ENCODE data around the gene NFATC3.

NFATC3 gene

DNA sequence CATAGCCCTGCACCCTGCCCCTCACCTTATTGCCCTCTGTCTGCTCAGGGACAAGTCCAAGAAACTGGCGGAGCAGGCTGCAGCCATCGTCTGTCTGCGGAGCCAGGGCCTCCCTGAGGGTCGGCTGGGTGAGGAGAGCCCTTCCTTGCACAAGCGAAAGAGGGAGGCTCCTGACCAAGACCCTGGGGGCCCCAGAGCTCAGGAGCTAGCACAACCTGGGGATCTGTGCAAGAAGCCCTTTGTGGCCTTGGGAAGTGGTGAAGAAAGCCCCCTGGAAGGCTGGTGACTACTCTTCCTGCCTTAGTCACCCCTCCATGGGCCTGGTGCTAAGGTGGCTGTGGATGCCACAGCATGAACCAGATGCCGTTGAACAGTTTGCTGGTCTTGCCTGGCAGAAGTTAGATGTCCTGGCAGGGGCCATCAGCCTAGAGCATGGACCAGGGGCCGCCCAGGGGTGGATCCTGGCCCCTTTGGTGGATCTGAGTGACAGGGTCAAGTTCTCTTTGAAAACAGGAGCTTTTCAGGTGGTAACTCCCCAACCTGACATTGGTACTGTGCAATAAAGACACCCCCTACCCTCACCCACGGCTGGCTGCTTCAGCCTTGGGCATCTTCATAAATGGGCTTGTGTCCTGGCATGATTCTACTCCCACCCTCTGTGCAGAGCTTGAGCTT lies 6.3 kb upstream of the NFATC3 start:
- Histone ChIP-seq H3K27me3 (ENCODE audit: insufficient read depth, poor library complexity, severe bottlenecking) (no peaks in the 10 kb centered on the region), H3K36me3 (ENCODE audit: low read depth) (peaks cover 39% of the 10 kb centered on the region), H3K4me3 (ENCODE audit: severe bottlenecking) (no peak overlapping the region), H3K9me3 (ENCODE audit: severe bottlenecking) (no peaks in the 10 kb centered on the region), H3K4me1 (ENCODE audit: insufficient read depth, poor library complexity, severe bottlenecking) (no peaks in the 10 kb centered on the region), H3K27ac (ENCODE audit: poor library complexity, severe bottlenecking) (no peak overlapping the region)
- ATAC-seq (ENCODE audit: low read depth): no peak
- TF ChIP-seq, protein P1, sequence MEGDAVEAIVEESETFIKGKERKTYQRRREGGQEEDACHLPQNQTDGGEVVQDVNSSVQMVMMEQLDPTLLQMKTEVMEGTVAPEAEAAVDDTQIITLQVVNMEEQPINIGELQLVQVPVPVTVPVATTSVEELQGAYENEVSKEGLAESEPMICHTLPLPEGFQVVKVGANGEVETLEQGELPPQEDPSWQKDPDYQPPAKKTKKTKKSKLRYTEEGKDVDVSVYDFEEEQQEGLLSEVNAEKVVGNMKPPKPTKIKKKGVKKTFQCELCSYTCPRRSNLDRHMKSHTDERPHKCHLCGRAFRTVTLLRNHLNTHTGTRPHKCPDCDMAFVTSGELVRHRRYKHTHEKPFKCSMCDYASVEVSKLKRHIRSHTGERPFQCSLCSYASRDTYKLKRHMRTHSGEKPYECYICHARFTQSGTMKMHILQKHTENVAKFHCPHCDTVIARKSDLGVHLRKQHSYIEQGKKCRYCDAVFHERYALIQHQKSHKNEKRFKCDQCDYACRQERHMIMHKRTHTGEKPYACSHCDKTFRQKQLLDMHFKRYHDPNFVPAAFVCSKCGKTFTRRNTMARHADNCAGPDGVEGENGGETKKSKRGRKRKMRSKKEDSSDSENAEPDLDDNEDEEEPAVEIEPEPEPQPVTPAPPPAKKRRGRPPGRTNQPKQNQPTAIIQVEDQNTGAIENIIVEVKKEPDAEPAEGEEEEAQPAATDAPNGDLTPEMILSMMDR (IDR thresholded peaks at IDR 0.05; ENCODE audit: poor library complexity, severe bottlenecking): no peak
- DNase-seq (ENCODE audit: low spot score): no peak

- ATAC-seq (ENCODE audit: low read depth) (no peak), DNase-seq (ENCODE audit: low spot score) (no peak)
- Histone ChIP-seq H3K9me3 (ENCODE audit: severe bottlenecking) (no peaks in the 10 kb centered on the region), H3K4me3 (ENCODE audit: severe bottlenecking) (no peak overlapping the region), H3K36me3 (ENCODE audit: low read depth) (peaks cover 35% of the 10 kb centered on the region), H3K4me1 (ENCODE audit: insufficient read depth, poor library complexity, severe bottlenecking) (peaks cover 2% of the 10 kb centered on the region), H3K27ac (ENCODE audit: poor library complexity, severe bottlenecking) (no peak overlapping the region), H3K27me3 (ENCODE audit: insufficient read depth, poor library complexity, severe bottlenecking) (no peaks in the 10 kb centered on the region)
- TF ChIP-seq, protein P1 (IDR thresholded peaks at IDR 0.05; ENCODE audit: poor library complexity, severe bottlenecking): no peak
Observed at GRCh38 chr16:68079376-68079625, 5.9 kb upstream of the NFATC3 start.

DNA sequence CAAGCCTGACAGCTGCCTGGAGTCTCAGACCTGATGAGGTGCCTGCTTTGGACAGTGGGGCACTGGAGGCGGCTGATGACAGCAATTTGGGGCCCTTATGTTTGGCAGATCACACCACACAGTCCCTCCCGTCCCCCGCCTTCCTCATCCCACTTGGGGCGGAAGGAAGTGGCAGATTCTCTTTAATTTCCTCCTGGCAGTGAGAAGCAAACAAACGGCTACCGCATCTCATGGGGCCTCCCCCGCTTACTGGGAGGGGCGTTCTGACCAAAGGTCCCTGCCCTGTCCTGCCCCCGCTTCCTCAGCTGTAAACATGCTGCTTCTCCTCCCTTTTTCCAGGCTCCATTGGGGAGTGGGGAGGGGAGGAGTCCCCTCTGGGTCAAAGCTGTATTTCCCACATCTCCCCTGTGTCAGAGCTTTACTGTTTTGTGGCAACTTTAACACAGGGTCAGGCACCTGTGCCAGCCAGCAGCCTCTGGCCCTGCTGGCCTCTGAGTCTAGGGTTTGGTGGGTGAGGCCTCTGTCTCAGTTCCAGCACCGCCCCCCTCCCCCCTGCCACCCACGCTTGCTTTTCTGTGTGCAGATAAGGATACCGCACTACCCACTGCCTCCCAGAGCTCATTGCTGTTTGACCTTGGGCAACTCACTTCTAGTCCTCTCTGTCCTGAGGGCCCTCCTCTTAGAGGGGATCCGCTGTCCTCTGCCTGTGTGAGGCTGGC lies 5.4 kb upstream of the NFATC3 start:
- H3K36me3 ChIP-seq (ENCODE audit: low read depth): peaks cover 31% of the 10 kb centered on the region
- ATAC-seq (ENCODE audit: low read depth) (no peak), DNase-seq (ENCODE audit: low spot score) (no peak)
- peaks cover 3% of the 10 kb centered on the region for H3K4me1 ChIP-seq (ENCODE audit: insufficient read depth, poor library complexity, severe bottlenecking)
- no peak overlapping the region for H3K4me3 ChIP-seq (ENCODE audit: severe bottlenecking)
- no peak overlapping the region for H3K27ac ChIP-seq (ENCODE audit: poor library complexity, severe bottlenecking)
- H3K27me3 ChIP-seq (ENCODE audit: insufficient read depth, poor library complexity, severe bottlenecking): no peaks in the 10 kb centered on the region
- H3K9me3 ChIP-seq (ENCODE audit: severe bottlenecking): no peaks in the 10 kb centered on the region
- TF ChIP-seq, protein P1 (IDR thresholded peaks at IDR 0.05; ENCODE audit: poor library complexity, severe bottlenecking): no peak

GRCh38 chr16:68081861-68082628 lies 3.1 kb upstream of the NFATC3 start:
- Histone ChIP-seq H3K36me3 (ENCODE audit: low read depth) (peaks cover 15% of the 10 kb centered on the region), H3K27ac (ENCODE audit: poor library complexity, severe bottlenecking) (no peak overlapping the region), H3K27me3 (ENCODE audit: insufficient read depth, poor library complexity, severe bottlenecking) (no peaks in the 10 kb centered on the region), H3K9me3 (ENCODE audit: severe bottlenecking) (no peaks in the 10 kb centered on the region), H3K4me1 (ENCODE audit: insufficient read depth, poor library complexity, severe bottlenecking) (peaks cover 7% of the 10 kb centered on the region), H3K4me3 (ENCODE audit: severe bottlenecking) (no peak overlapping the region)
- TF ChIP-seq, protein P1 (IDR thresholded peaks at IDR 0.05; ENCODE audit: poor library complexity, severe bottlenecking): no peak
- ATAC-seq (ENCODE audit: low read depth) (no peak), DNase-seq (ENCODE audit: low spot score) (no peak)

Measured in RWPE2 (cell line).